ENCODE data around the gene TMEM238. TPM values are rescaled to one million over a fixed set of nuclear protein-coding genes. Genes with fewer than 3 reads are reported as not detected.
"Not testable (repeated sequence)": the region's sequence is repeated elsewhere in the genome, so short reads cannot be mapped to it uniquely, and the experiment has no call there.

The TMEM238 gene
- total and polyA plus RNA-seq, 7 donors, result 0.10 to 2.9 (median 0.52) TPM; not detected in 1

- no peaks in the 10 kb centered on the region for H3K9me3 ChIP-seq
- WGBS, 3 donors, result 1% methylated on average over 72 of the region's 72 CpGs
- peak overlapping the region; percentile 73 for H3K4me3 ChIP-seq
- ATAC-seq (peak; percentile 95 to 97 (median 96)), DNase-seq (peak; percentile 98 to 99)
- no peak for TF ChIP-seq CTCF (IDR thresholded peaks at IDR 0.05)
- H3K27me3 ChIP-seq (ENCODE audit: insufficient read depth in 3 of 3, low read length in 2 of 3), result no peaks in the 10 kb centered on the region
- intact Hi-C loops (cut with DNase I), result no loop called here
- H3K36me3 ChIP-seq (ENCODE audit: insufficient read depth in 1 of 2, low read depth in 1 of 2), result peaks cover 0 to 15% of the 10 kb centered on the region in 2 donors
- peak overlapping the region; percentile 92 for H3K27ac ChIP-seq
- H3K4me1 ChIP-seq, result no peaks in the 10 kb centered on the region
Measured at GRCh38 chr19:55407800-55408532, 23.9 kb upstream of the TMEM238 start.

- peaks cover 0 to 20% of the 10 kb centered on the region in 2 donors for H3K36me3 ChIP-seq (ENCODE audit: insufficient read depth in 1 of 2, low read depth in 1 of 2)
- peak within 1 kb of the TSS; percentile 73 for H3K4me3 ChIP-seq
- intact Hi-C loops (cut with DNase I); ATAC-seq; H3K27me3 ChIP-seq (ENCODE audit: insufficient read depth in 3 of 3, low read length in 2 of 3); DNase-seq; H3K4me1 ChIP-seq; H3K9me3 ChIP-seq: not testable (repeated sequence)
- peak within 1 kb of the TSS; percentile 92 for H3K27ac ChIP-seq
- WGBS, 3 donors, result 0 to 3% (median 1%) methylated on average over 12 to 36 of the region's 36 CpGs
Measured at GRCh38 chr19:55407550-55407799, 23.4 kb upstream of the TMEM238 start, which contains the start of gene UBE2S. TSS of gene UBE2S (minus strand) at chr19:55407788. CDS start at chr19:55407589, 199 bp downstream.

GRCh38 chr19:55406826-55407549 lies 22.9 kb upstream of the TMEM238 start:
- 15 to 21% (median 18%) methylated on average over 33 to 35 of the region's 35 CpGs for WGBS, 3 donors
- H3K4me1 ChIP-seq, result no peaks in the 10 kb centered on the region
- DNase-seq (peak; percentile 38 to 40), ATAC-seq (peak in 2 of 4 donors; percentile 1)
- H3K4me3 ChIP-seq, result peak overlapping the region; percentile 73
- no peaks in the 10 kb centered on the region for H3K9me3 ChIP-seq
- peak overlapping the region; percentile 92 for H3K27ac ChIP-seq
- intact Hi-C loops (cut with DNase I), result no loop called here
- peaks cover 0 to 24% of the 10 kb centered on the region in 2 donors for H3K36me3 ChIP-seq (ENCODE audit: insufficient read depth in 1 of 2, low read depth in 1 of 2)
- no peaks in the 10 kb centered on the region for H3K27me3 ChIP-seq (ENCODE audit: insufficient read depth in 3 of 3, low read length in 2 of 3)
- TF ChIP-seq CTCF (IDR thresholded peaks at IDR 0.05), result no peak

- 77 to 84% (median 80%) methylated on average over 14 of the region's 14 CpGs for WGBS, 3 donors
- H3K4me3 ChIP-seq, result peak overlapping the region; percentile 73
- no peaks in the 10 kb centered on the region for H3K9me3 ChIP-seq
- no peak overlapping the region for H3K27ac ChIP-seq
- no peaks in the 10 kb centered on the region for H3K4me1 ChIP-seq
- ATAC-seq (no peak), DNase-seq (peak in 1 of 2 donors; percentile 20)
- H3K27me3 ChIP-seq (ENCODE audit: insufficient read depth in 3 of 3, low read length in 2 of 3), result no peaks in the 10 kb centered on the region
- H3K36me3 ChIP-seq (ENCODE audit: insufficient read depth in 1 of 2, low read depth in 1 of 2), result peaks cover 0 to 30% of the 10 kb centered on the region in 2 donors
- TF ChIP-seq CTCF (IDR thresholded peaks at IDR 0.05), result no peak
- intact Hi-C loops (cut with DNase I), result no loop called here
Measured at GRCh38 chr19:55406091-55406825, 22.2 kb upstream of the TMEM238 start.

GRCh38 chr19:55405638-55406037 lies 21.5 kb upstream of the TMEM238 start:
- no peak for DNase-seq
- H3K36me3 ChIP-seq (ENCODE audit: insufficient read depth in 1 of 2, low read depth in 1 of 2), result peaks cover 0 to 34% of the 10 kb centered on the region in 2 donors
- 83 to 89% (median 87%) methylated on average over 5 of the region's 5 CpGs for WGBS, 3 donors

More at GRCh38 chr19:55405638-55406037, 21.5 kb upstream of the TMEM238 start:
- Histone ChIP-seq H3K27me3 (ENCODE audit: insufficient read depth in 3 of 3, low read length in 2 of 3) (no peaks in the 10 kb centered on the region), H3K9me3 (no peaks in the 10 kb centered on the region), H3K4me3 (no peak overlapping the region), H3K27ac (no peak overlapping the region), H3K4me1 (no peaks in the 10 kb centered on the region)
- intact Hi-C loops (cut with DNase I), result no loop called here
- ATAC-seq, result no peak
- TF ChIP-seq CTCF (IDR thresholded peaks at IDR 0.05), result no peak
